ENCODE results near the gene SSTR3. TPM values are rescaled to one million over a fixed set of nuclear protein-coding genes. Genes with fewer than 3 reads are reported as not detected.
"Not testable (repeated sequence)": the region's sequence is repeated elsewhere in the genome, so short reads cannot be mapped to it uniquely, and the experiment has no call there.

Gene SSTR3
- total and polyA plus RNA-seq, 5 experiments from 2014 or later, result 2.9 to 13.7 (median 7.3) TPM

DNA sequence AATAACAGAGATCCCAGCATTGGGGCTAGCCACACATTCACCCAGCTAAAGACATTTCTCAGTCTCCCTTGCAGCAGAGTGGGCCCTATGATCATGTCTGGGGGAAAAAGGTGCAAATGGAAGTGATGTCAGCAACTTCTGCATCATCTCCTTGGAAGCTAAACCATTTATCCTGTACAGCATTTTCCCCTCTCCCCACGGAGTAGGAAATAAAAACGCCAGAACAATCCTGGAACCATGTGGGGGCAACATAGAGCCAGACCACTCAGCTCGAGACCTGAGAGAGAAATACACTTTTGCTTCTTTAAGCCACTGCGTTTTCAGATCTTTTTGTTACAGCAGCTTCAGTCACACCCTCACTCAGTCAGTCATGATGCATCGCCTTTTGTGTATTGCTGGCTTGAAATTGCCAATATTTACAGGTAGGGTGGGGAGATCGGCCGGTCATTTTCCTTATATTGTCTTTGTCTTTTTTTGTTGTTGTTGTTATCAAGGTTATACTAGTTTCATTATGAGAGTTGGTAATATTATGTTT is 40.9 kb upstream of the SSTR3 start:
- peak overlapping the region in 1 of 10 donors; percentile 10 for H3K27ac Mint-ChIP-seq
- POLR2A ChIA-PET, result interaction anchor here (1.1 to 27.3 kb wide), 5 partner anchors 9 to 42 kb away, joined by 3 to 1090 read pairs (median 6); partner anchors contain the start of genes RAC2 and SSTR3

GRCh38 chr22:37251836-37252235 is 39.6 kb upstream of the SSTR3 start:
- H3K4me1 Mint-ChIP-seq, ATAC-seq, H3K36me3 Mint-ChIP-seq, DNase-seq, H3K4me3 Mint-ChIP-seq, H3K27me3 Mint-ChIP-seq, H3K27ac Mint-ChIP-seq, H3K9me3 Mint-ChIP-seq: not testable (repeated sequence)
- POLR2A ChIA-PET, result interaction anchor here (1.0 to 27.3 kb wide), 5 partner anchors 8 to 53 kb away, joined by 3 to 1090 read pairs (median 6); partner anchors contain the start of genes RAC2 and SSTR3

More for the DNA sequence above, 40.9 kb upstream of the SSTR3 start:
- DNase-seq, result no peak
- no peak for ATAC-seq
- H3K27me3 Mint-ChIP-seq, result peaks cover 0 to 1% (median 0%) of the 10 kb centered on the region in 5 donors
- no peak overlapping the region for H3K4me3 Mint-ChIP-seq
- H3K36me3 Mint-ChIP-seq, result no peaks in the 10 kb centered on the region
- H3K9me3 Mint-ChIP-seq, result no peaks in the 10 kb centered on the region
- peaks cover 1 to 7% (median 5%) of the 10 kb centered on the region in 4 donors for H3K4me1 Mint-ChIP-seq

- no peak overlapping the region for H3K4me3 Mint-ChIP-seq
- POLR2A ChIA-PET, result interaction anchor here (1.0 to 27.3 kb wide), 3 partner anchors 10 to 39 kb away, joined by 3 to 1090 read pairs (median 5); partner anchors contain the start of gene SSTR3
- ATAC-seq (no peak), DNase-seq (no peak)
- H3K27ac Mint-ChIP-seq, result no peak overlapping the region
- H3K9me3 Mint-ChIP-seq, result no peaks in the 10 kb centered on the region
- H3K4me1 Mint-ChIP-seq, result peaks cover 0 to 13% (median 5%) of the 10 kb centered on the region in 4 donors
- no peaks in the 10 kb centered on the region for H3K36me3 Mint-ChIP-seq
- no peaks in the 10 kb centered on the region for H3K27me3 Mint-ChIP-seq
Measured at GRCh38 chr22:37249986-37250385, 37.7 kb upstream of the SSTR3 start.

DNA sequence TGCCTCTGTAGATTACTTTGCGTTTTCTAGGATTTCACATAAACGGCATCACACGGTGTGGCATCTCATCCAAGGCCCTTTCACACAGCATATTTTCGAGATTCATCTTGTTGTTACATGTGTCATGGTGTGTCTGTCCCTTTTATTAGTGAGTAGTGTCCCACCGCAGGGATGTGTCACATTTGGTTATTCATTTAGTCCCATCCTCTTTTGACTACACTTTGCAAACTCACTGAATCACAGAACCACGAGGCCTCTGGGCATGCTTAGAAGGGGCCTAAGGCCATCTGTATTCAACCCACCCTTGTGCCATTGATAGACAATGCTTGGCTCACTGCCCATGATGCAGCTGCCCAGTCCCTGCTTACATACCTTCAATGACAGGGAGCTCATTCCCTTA is 36.0 kb upstream of the SSTR3 start:
- Mint-ChIP-seq H3K4me3 (no peak overlapping the region), H3K9me3 (no peaks in the 10 kb centered on the region), H3K27me3 (no peaks in the 10 kb centered on the region), H3K4me1 (peaks cover 10 to 20% (median 15%) of the 10 kb centered on the region in 4 donors), H3K27ac (peak overlapping the region in 1 of 10 donors; percentile 79), H3K36me3 (no peaks in the 10 kb centered on the region)
- ATAC-seq (no peak), DNase-seq (no peak)
- POLR2A ChIA-PET, result interaction anchor here (0.7 to 27.3 kb wide), 3 partner anchors 10 to 249 kb away, joined by 3 to 1090 read pairs (median 4); partner anchors contain the start of gene SSTR3

- no peak for DNase-seq
- Mint-ChIP-seq H3K9me3 (no peaks in the 10 kb centered on the region), H3K27me3 (no peaks in the 10 kb centered on the region)
Measured at GRCh38 chr22:37245740-37246139, 33.5 kb upstream of the SSTR3 start.

GRCh38 chr22:37244922-37245722 is 32.8 kb upstream of the SSTR3 start:
- Mint-ChIP-seq H3K9me3 (no peaks in the 10 kb centered on the region), H3K27ac (peak overlapping the region; percentile 68 to 100 (median 98)), H3K4me3 (peak overlapping the region; percentile 80 to 99 (median 98)), H3K36me3 (peaks cover 9 to 17% (median 14%) of the 10 kb centered on the region in 3 donors), H3K27me3 (no peaks in the 10 kb centered on the region), H3K4me1 (peaks cover 24 to 41% (median 40%) of the 10 kb centered on the region in 4 donors)
- POLR2A ChIA-PET, result interaction anchor here (0.5 to 27.3 kb wide), 17 partner anchors 8 to 820 kb away, joined by 3 to 1090 read pairs (median 10); partner anchors contain the start of genes GGA1, IL2RB, MFNG and SSTR3
- ATAC-seq (no peak), DNase-seq (peak in 1 of 10 donors; percentile 35)

More at GRCh38 chr22:37245740-37246139, 33.5 kb upstream of the SSTR3 start:
- H3K27ac Mint-ChIP-seq, result peak overlapping the region in 6 of 10 donors; percentile 80 to 100 (median 98)
- H3K4me1 Mint-ChIP-seq, result peaks cover 18 to 35% (median 34%) of the 10 kb centered on the region in 4 donors
- no peak for ATAC-seq
- peak overlapping the region in 1 of 10 donors; percentile 98 for H3K4me3 Mint-ChIP-seq
- POLR2A ChIA-PET, result interaction anchor here (0.6 to 27.3 kb wide), 10 partner anchors 14 to 240 kb away, joined by 4 to 1090 read pairs (median 16); partner anchors contain the start of genes MFNG and SSTR3
- peaks cover 5 to 11% (median 10%) of the 10 kb centered on the region in 3 donors for H3K36me3 Mint-ChIP-seq

- Mint-ChIP-seq H3K27ac (peak within 1 kb of the TSS; percentile 68 to 100 (median 98)), H3K27me3 (no peaks in the 10 kb centered on the region), H3K9me3 (no peaks in the 10 kb centered on the region), H3K36me3 (peaks cover 9 to 22% (median 14%) of the 10 kb centered on the region in 3 donors), H3K4me3 (peak within 1 kb of the TSS; percentile 80 to 99 (median 98)), H3K4me1 (peaks cover 27 to 49% (median 48%) of the 10 kb centered on the region in 4 donors)
- peak; percentile 62 to 65 for ATAC-seq
- POLR2A ChIA-PET, result interaction anchor here (0.5 to 27.3 kb wide), 21 partner anchors 9 to 819 kb away, joined by 3 to 1090 read pairs (median 6); partner anchors contain the start of genes GGA1, IL2RB, MFNG and SSTR3
- DNase-seq, result peak; percentile 71 to 92 (median 79)
Measured at GRCh38 chr22:37244114-37244921, 32.0 kb upstream of the SSTR3 start, which contains the start of gene RAC2. TSS of gene RAC2 (minus strand) at chr22:37244269. CDS start at chr22:37244148, 121 bp downstream.

- Mint-ChIP-seq H3K9me3 (no peaks in the 10 kb centered on the region), H3K27me3 (no peaks in the 10 kb centered on the region), H3K27ac (peak overlapping the region; percentile 68 to 100 (median 98)), H3K4me3 (peak overlapping the region; percentile 80 to 99 (median 98)), H3K4me1 (peaks cover 31 to 56% (median 55%) of the 10 kb centered on the region in 4 donors), H3K36me3 (peaks cover 9 to 25% (median 14%) of the 10 kb centered on the region in 3 donors)
- ATAC-seq (peak; percentile 2 to 6), DNase-seq (peak in 1 of 10 donors; percentile 31)
- POLR2A ChIA-PET, result interaction anchor here (0.7 to 27.3 kb wide), 20 partner anchors 9 to 365 kb away, joined by 3 to 1090 read pairs (median 8); partner anchors contain the start of genes GGA1, IL2RB, MFNG and SSTR3
Measured at GRCh38 chr22:37243402-37244113, 31.3 kb upstream of the SSTR3 start.

- Mint-ChIP-seq H3K36me3 (peaks cover 9 to 35% (median 20%) of the 10 kb centered on the region in 3 donors), H3K27me3 (no peaks in the 10 kb centered on the region), H3K4me1 (peaks cover 40 to 67% (median 66%) of the 10 kb centered on the region in 4 donors), H3K27ac (peak overlapping the region; percentile 86 to 100 (median 98)), H3K9me3 (no peaks in the 10 kb centered on the region), H3K4me3 (peak overlapping the region; percentile 80 to 99 (median 98))
- DNase-seq (peak; percentile 60 to 95 (median 85)), ATAC-seq (peak; percentile 63 to 73)
- POLR2A ChIA-PET, result interaction anchor here (0.5 to 27.3 kb wide), 23 partner anchors 10 to 911 kb away, joined by 3 to 1090 read pairs (median 4); partner anchors contain the start of genes CYTH4, GGA1, IL2RB and MFNG
Measured at GRCh38 chr22:37242395-37242918, 30.2 kb upstream of the SSTR3 start.

DNA sequence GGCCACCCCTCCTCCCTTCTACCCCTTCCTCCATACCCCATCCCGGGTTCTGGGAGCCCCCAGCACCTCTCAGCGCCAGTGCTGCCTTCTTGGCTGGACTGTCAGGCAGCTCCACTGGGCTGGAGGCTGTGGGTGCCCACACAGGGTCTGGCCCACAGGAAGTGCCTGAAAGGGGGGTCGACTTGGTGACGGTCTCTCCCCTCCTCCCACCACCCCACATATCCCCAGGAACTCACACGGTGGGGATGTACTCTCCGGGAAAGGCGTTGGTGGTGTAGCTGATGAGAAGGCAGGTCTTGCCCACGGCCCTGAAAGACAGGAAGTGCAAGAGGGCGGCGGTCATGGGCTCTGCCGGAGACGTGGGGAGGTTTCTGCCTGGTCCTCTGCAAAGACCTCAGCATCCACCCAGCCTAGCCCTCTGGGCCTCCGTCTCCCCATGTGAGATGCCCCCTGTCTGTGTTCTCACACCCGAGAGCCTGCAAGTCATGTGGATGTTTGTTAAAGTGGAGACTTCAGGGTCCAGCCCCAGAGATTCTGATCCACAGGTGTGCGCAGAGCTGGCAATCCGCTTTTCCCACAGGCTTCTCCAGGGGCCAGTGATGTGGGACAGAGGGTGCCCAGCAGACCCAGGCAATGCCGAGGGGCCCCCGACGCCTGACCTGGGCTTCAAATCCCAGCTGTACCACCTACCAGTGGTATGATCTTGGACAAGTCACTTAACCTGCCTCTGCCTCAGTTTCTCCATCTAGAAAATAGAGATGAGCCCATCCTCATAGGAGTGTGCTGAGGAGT is 29.3 kb upstream of the SSTR3 start:
- no peak for ATAC-seq
- DNase-seq, result peak in 1 of 10 donors; percentile 47
- H3K27ac Mint-ChIP-seq, result peak overlapping the region; percentile 86 to 100 (median 98)
- POLR2A ChIA-PET, result interaction anchor here (0.5 to 27.3 kb wide), 28 partner anchors 10 to 910 kb away, joined by 3 to 1090 read pairs (median 4); partner anchors contain the start of genes CYTH4, GGA1, IL2RB and MFNG
- peak overlapping the region; percentile 80 to 99 (median 98) for H3K4me3 Mint-ChIP-seq
- peaks cover 44 to 75% (median 73%) of the 10 kb centered on the region in 4 donors for H3K4me1 Mint-ChIP-seq
- no peaks in the 10 kb centered on the region for H3K27me3 Mint-ChIP-seq
- peaks cover 9 to 43% (median 23%) of the 10 kb centered on the region in 3 donors for H3K36me3 Mint-ChIP-seq
- H3K9me3 Mint-ChIP-seq, result no peaks in the 10 kb centered on the region

Measured in naive thymus-derived CD8-positive, alpha-beta T cell (primary cell).